Aorta (tissue), 5 donors: ENCODE results near the gene DHX58. TPM values are rescaled to one million over a fixed set of nuclear protein-coding genes. Genes with fewer than 3 reads are reported as not detected.
A peak's percentile ranks its signal among the peaks of the same experiment; 100 is the strongest.

Source experiments
- ATAC-seq: fragments of 200-7000 bp; cut with Tn5 transposase; one replicate; pipeline ENCODE4 v1.9.1; 2022; ENCODE audit warnings: moderate library complexity; ENCODE audit not compliant: low FRiP score
- DNase-seq, 2 donors: peaks; one replicate each; pipeline ENCODE4 v3.0.0-alpha.2; 2020
- H3K27ac ChIP-seq, 2 donors: one replicate each; pipeline ENCODE4 v1.5.1; 2013; ENCODE audit warnings: low read length in 2 of 2, mild to moderate bottlenecking in 2 of 2, moderate library complexity in 2 of 2, control low read depth in 1 of 2, inconsistent platforms in 1 of 2, low read depth in 1 of 2
- H3K27me3 ChIP-seq, 2 donors: one replicate each; pipeline ENCODE4 v1.6.1; 2013; ENCODE audit warnings: control low read depth in 1 of 2, low read length in 1 of 2, mild to moderate bottlenecking in 1 of 2, moderate library complexity in 1 of 2; ENCODE audit not compliant: insufficient read depth in 2 of 2, control insufficient read depth in 1 of 2
- H3K36me3 ChIP-seq, 2 donors: one replicate each; pipeline ENCODE4 v1.6.1; 2013; ENCODE audit warnings: control low read depth in 1 of 2, low read length in 1 of 2, mild to moderate bottlenecking in 1 of 2; ENCODE audit not compliant: insufficient read depth in 2 of 2, control insufficient read depth in 1 of 2
- H3K4me1 ChIP-seq, 2 donors: one replicate each; pipeline ENCODE4 v1.6.1; 2013; ENCODE audit warnings: low read length in 2 of 2, control low read depth in 1 of 2, mild to moderate bottlenecking in 1 of 2, moderate library complexity in 1 of 2; ENCODE audit not compliant: insufficient read depth in 2 of 2, control insufficient read depth in 1 of 2
- H3K4me3 ChIP-seq, 2 donors: one replicate each; pipeline ENCODE4 v1.5.1; 2013; ENCODE audit warnings: low read length in 2 of 2, control low read depth in 1 of 2, mild to moderate bottlenecking in 1 of 2
- H3K9me3 ChIP-seq: one replicate; pipeline ENCODE4 v1.6.1; 2013; ENCODE audit warnings: mild to moderate bottlenecking, low read length; ENCODE audit not compliant: control insufficient read depth
- WGBS, 2 donors: extraction: QIAGEN DNeasy Blood & Tissue Kit; methylation state at CpG; one replicate each; pipeline ENCODE4 v1.1.7; 2013; 5-methylcytosine and 5-hydroxymethylcytosine counted together
- intact Hi-C, 2 donors: fragments of 100-400 bp; cut with DNase I; formaldehyde crosslinking; loops; one replicate each; pipeline versions ENCODE4 v1.14.2 to v1.15.0; 2022
- polyA plus RNA-seq, 2 donors: library from polyadenylated mRNA; stranded (reverse); fragments of 200-250 nt; gene quantifications; one replicate each; pipeline ENCODE4 v1.2.3, GENCODE V29; 2013
- total RNA-seq, 2 donors: library from RNA; stranded (reverse); fragmentation: NEBNext Ultra II Directional; extraction: Animal tissue kit (Norgen Biotek cat#: 25700); gene quantifications; one replicate each; pipeline ENCODE4 v1.2.1, GENCODE V29; 2021
- donor health status: healthy with polysubstance abuse.
- donor health status: Bipolar disorder and iron deficiency.
- donor health status: DM: no; HTN: no; CAD: no.
- donor health status: DM: no; HTN: no; CAD: no.
- donor health status: DM: yes; HTN: yes; CAD: no.

DHX58 gene
- total and polyA plus RNA-seq, 4 donors, result 3.6 to 45.5 (median 18.0) TPM

- H3K4me3 ChIP-seq, result no peak overlapping the region
- H3K9me3 ChIP-seq, result no peaks in the 10 kb centered on the region
- H3K36me3 ChIP-seq, result no peaks in the 10 kb centered on the region
- H3K4me1 ChIP-seq, result no peaks in the 10 kb centered on the region
- intact Hi-C loops, result loop anchor here (2.0 to 5.0 kb wide), 4 partner anchors 50 to 154 kb away; no protein-coding TSS in a partner anchor
- 34 to 37% methylated on average over 18 of the region's 18 CpGs for WGBS, 2 donors
- DNase-seq, result peak; percentile 84 to 92
- H3K27me3 ChIP-seq, result no peaks in the 10 kb centered on the region
- no peak for ATAC-seq
- H3K27ac ChIP-seq, result no peak overlapping the region
Measured at GRCh38 chr17:42116705-42117396, 4.3 kb upstream of the DHX58 start.

DNA sequence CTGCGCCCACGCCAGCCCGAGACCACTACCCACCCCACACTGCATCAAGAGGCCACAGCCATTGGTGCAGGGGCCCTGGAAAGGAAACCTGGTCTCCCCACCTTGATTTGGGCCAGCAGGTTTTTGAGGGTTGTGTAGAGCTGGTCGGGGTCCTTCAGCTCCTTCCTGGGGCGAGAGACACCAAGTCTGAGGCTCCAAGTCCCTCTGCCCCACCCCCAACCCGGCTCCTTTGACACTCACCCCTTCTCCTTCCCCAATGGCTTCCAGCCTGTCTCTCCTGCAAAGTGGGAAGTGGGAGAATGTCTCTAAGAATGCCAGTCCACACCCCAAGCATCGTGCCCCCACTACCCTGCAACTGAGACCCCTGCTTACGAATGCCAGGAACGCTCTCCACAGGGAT, 1.6 kb upstream of the DHX58 start:
- intact Hi-C loops, result loop anchor here in 1 of 2 donors (5.0 kb wide), 1 partner anchor 147 kb away; the partner anchor contains the start of gene CNP
- Histone ChIP-seq H3K4me1 (no peaks in the 10 kb centered on the region), H3K27ac (no peak overlapping the region), H3K9me3 (no peaks in the 10 kb centered on the region), H3K4me3 (no peak overlapping the region), H3K27me3 (no peaks in the 10 kb centered on the region), H3K36me3 (no peaks in the 10 kb centered on the region)
- no peak for ATAC-seq
- DNase-seq, result no peak
- 90 to 92% methylated on average over 9 of the region's 9 CpGs for WGBS, 2 donors

DNA sequence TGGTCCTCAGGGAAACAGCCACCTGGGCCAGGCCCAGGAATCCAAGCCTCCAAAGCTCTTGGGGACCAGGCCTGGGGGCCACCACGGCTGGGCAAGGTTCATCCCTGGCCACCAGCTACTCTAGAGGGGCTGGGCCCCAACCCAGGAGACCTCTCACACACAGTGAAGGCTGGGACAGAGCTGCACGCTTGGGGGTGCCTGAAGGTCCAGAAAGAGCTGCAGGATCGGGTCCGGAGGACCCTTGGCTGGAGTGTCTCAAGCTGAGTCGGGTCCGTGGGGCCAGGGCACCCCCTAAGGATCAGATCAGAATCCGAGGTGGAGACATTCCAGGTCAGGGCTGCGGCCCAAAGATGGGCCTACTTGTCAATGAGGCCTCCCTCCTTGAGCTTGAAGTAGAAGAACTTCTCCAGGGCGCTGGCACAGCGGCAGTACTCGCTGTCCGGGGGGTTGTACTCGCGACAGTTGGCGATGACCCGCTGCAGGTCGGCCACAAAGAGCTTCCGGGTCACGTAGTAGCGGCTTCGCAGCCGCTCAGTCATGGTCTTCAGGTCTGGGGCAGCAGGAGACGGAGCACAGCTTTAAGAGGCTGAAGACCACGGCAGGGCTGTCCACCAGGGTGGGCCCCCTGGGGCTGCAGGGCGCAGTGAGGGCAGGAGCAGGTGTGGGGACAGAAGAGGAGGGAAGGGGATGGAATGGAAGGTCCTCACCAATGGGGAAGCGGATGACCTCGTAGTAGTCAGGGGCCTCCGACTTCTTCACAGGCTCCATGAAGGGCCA, 967 bp upstream of the DHX58 start:
- Histone ChIP-seq H3K4me3 (no peak overlapping the region), H3K9me3 (no peaks in the 10 kb centered on the region), H3K4me1 (no peaks in the 10 kb centered on the region), H3K27me3 (no peaks in the 10 kb centered on the region), H3K36me3 (no peaks in the 10 kb centered on the region), H3K27ac (peak overlapping the region in 1 of 2 donors; percentile 68)
- WGBS, 2 donors, result 86 to 87% methylated on average over 28 of the region's 28 CpGs
- ATAC-seq (no peak), DNase-seq (no peak)
- intact Hi-C loops, result loop anchor here in 1 of 2 donors (5.0 kb wide), 1 partner anchor 146 kb away; the partner anchor contains the start of gene CNP

DNA sequence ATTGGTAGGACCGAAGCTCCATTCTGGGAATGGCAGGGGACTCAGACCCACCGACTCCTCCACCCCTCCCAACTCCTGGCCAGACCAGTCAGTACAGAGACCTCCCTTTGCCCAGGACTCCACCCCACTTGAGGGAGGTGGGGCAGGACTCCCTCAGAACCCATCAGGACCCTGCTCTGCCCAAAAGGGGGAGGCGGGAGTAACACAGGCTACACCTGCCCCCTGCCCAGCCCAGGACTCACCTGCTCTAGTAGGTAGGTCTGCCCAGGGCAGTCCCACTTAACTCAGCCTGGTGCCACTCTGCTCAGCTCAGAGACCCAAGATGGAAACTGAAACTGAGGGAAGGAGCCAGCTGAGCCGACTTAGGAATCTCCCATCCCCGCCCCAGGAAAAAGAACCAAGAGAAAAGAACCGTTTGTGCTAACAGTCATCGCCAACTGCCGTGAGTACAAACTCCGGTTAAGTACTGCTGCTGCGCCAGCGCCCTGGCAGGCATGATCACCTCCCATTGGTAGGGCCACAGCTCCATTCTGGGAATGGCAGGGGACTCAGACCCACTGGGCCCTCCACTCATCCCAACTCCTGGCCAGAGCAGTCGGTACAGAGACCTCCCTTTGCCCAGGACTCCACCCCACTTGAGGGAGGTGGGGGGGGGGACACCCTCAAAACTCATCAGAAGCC, 503 bp downstream of the DHX58 start:
- Histone ChIP-seq H3K4me3 (peak overlapping the region; percentile 44 to 56), H3K27ac (peak overlapping the region; percentile 61 to 87), H3K9me3 (no peaks in the 10 kb centered on the region), H3K27me3 (no peaks in the 10 kb centered on the region), H3K4me1 (no peaks in the 10 kb centered on the region), H3K36me3 (no peaks in the 10 kb centered on the region)
- intact Hi-C loops, result loop anchor here in 1 of 2 donors (5.0 kb wide), 1 partner anchor 145 kb away; the partner anchor contains the start of gene CNP
- 14 to 17% methylated on average over 12 of the region's 12 CpGs for WGBS, 2 donors
- ATAC-seq, result peak; percentile 66
- DNase-seq, result peak in 1 of 2 donors; percentile 62

- Histone ChIP-seq H3K9me3 (no peaks in the 10 kb centered on the region), H3K36me3 (no peaks in the 10 kb centered on the region), H3K4me3 (no peak overlapping the region), H3K27ac (peak overlapping the region in 1 of 2 donors; percentile 87), H3K27me3 (no peaks in the 10 kb centered on the region), H3K4me1 (no peaks in the 10 kb centered on the region)
- ATAC-seq (no peak), DNase-seq (no peak)
- intact Hi-C loops, result loop anchor here in 1 of 2 donors (5.0 kb wide), 1 partner anchor 144 kb away; the partner anchor contains the start of gene CNP
- WGBS, 2 donors, result 91% methylated on average over 11 of the region's 11 CpGs
Measured at GRCh38 chr17:42111265-42111636, 1.3 kb downstream of the DHX58 start.

DNA sequence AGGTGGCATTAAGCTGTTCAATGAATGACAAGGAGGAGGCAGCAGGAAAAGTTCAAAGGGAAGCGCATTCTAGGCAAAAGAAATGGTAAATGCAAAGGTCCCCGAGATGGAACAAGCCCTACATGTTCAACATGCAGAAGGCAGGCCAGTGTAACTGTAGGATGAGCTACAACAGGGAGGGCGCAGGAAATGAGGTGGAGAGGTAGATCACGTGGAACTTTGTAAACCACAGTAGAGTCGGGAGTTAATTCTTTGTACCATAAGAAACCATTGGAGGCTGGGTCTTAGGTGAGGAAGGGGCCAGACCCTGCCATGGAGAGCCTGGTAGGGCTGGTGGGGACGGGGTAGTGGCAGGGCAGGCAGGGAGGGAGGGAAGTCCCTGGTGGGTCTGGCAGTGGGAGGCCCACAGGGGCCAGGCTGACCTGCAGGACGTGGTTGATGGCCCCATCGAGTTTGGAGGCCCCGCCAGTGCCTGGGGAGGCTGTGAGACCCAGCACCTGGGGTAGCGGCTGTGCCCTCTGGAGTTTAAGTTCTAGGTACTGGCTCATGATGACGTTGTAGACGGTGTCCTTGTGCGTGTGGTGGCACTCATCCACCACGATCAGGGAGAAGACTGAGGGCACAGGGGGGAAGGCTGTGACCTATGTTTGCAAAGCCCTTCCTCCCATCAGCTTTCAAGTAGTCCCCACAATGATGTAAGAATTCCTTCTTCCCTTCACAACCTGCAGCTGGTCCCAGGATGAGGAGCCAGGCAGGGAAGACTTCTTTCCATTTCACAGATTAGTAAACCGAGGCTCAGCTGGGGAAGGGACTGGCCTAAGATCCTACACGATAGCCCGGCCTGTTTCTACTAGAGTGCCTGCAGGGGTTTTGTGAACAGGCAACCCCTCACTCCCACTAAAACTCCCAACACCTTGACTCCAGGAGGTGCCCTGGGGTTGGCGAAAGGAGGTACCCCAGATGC, 1.9 kb downstream of the DHX58 start:
- ATAC-seq (no peak), DNase-seq (no peak)
- WGBS, 2 donors, result 90 to 91% methylated on average over 18 of the region's 18 CpGs
- no peak overlapping the region for H3K4me3 ChIP-seq
- no peaks in the 10 kb centered on the region for H3K27me3 ChIP-seq
- no peaks in the 10 kb centered on the region for H3K36me3 ChIP-seq
- no peaks in the 10 kb centered on the region for H3K4me1 ChIP-seq
- no peak overlapping the region for H3K27ac ChIP-seq
- H3K9me3 ChIP-seq, result no peaks in the 10 kb centered on the region
- intact Hi-C loops, result loop anchor here in 1 of 2 donors (5.0 kb wide), 1 partner anchor 143 kb away; the partner anchor contains the start of gene CNP

DNA sequence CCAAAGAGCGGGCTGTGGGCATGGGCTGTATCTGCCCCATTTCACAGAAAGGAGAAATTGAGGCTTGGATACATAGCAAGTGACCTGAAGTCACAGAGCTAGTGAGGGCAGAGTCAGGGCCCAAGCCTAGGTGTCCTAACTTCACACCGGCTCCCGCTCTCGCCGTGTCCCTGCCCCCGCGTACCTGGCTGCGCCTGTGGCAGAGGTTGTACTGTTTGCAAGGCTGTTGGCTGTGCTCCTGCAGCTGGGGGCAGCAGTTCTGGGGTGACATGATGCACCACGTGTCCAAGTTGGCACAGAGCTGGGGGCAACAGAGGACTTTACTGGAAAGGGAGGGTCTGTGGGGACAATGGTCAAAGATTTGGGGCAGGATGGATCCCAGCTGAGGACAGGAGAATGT, 3.4 kb downstream of the DHX58 start:
- DNase-seq (no peak), ATAC-seq (no peak)
- Histone ChIP-seq H3K36me3 (no peaks in the 10 kb centered on the region), H3K4me1 (no peaks in the 10 kb centered on the region), H3K27me3 (no peaks in the 10 kb centered on the region), H3K9me3 (no peaks in the 10 kb centered on the region), H3K4me3 (no peak overlapping the region), H3K27ac (no peak overlapping the region)
- WGBS, 2 donors, result 79 to 94% methylated on average over 9 of the region's 9 CpGs
- intact Hi-C loops, result no loop called here
